ENCODE results near the gene THSD4.

THSD4 gene

GRCh38 chr15:71658827-71659729, 543.8 kb downstream of the THSD4 start:
- no peak overlapping the region for H3K4me3 ChIP-seq (ENCODE audit: low read depth, low read length)
- DNase-seq (ENCODE audit: low read depth) = no peak
- TF ChIP-seq, protein P1, sequence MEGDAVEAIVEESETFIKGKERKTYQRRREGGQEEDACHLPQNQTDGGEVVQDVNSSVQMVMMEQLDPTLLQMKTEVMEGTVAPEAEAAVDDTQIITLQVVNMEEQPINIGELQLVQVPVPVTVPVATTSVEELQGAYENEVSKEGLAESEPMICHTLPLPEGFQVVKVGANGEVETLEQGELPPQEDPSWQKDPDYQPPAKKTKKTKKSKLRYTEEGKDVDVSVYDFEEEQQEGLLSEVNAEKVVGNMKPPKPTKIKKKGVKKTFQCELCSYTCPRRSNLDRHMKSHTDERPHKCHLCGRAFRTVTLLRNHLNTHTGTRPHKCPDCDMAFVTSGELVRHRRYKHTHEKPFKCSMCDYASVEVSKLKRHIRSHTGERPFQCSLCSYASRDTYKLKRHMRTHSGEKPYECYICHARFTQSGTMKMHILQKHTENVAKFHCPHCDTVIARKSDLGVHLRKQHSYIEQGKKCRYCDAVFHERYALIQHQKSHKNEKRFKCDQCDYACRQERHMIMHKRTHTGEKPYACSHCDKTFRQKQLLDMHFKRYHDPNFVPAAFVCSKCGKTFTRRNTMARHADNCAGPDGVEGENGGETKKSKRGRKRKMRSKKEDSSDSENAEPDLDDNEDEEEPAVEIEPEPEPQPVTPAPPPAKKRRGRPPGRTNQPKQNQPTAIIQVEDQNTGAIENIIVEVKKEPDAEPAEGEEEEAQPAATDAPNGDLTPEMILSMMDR (IDR thresholded peaks at IDR 0.05; ENCODE audit: control insufficient read depth, extremely low read depth, insufficient read depth) = no peak

DNA sequence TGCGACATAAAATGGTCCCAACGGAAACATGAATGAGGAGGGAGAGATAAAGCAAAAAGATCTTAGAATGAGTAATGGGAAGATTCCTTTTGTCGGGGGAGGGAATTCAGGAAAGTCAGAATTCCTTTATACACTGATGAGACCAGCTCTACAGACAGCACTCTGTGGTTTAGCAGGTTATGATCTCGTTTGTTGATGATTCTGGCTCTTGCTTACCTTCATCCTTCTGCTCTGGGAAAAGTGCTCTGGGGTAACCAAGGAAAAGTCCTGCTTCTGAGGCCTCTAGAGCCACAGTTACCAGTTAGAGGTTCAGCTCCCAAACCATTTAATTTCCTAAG, 544.4 kb downstream of the THSD4 start:
- TF ChIP-seq, protein P1 (IDR thresholded peaks at IDR 0.05; ENCODE audit: control insufficient read depth, extremely low read depth, insufficient read depth) = no peak
- no peak for DNase-seq (ENCODE audit: low read depth)
- no peak overlapping the region for H3K4me3 ChIP-seq (ENCODE audit: low read depth, low read length)

- H3K4me3 ChIP-seq (ENCODE audit: low read depth, low read length) = no peak overlapping the region
- DNase-seq (ENCODE audit: low read depth) = no peak
- TF ChIP-seq, protein P1 (IDR thresholded peaks at IDR 0.05; ENCODE audit: control insufficient read depth, extremely low read depth, insufficient read depth) = no peak
These were observed 545.2 kb downstream of the THSD4 start for GRCh38 chr15:71660501-71660900.

DNA sequence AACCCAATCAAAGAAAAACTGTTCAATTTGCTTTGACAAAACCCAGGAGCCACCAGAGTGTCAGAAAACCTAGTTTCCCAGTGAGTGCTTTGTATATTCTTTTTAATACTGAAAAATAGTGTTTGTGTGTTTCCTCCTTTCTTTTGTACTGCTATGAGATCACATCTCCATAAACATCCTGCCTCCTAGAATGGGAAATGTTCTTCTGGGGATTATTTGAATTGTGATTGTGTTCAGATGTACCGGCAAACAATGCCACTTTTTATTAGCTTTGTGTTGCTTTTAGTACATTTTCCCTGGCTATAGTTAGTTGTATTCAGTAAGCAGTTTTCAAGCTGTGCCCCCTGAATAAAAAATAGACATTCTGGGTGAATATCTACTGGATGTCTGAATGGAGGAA, 547.0 kb downstream of the THSD4 start:
- TF ChIP-seq, protein P1 (IDR thresholded peaks at IDR 0.05; ENCODE audit: control insufficient read depth, extremely low read depth, insufficient read depth) = no peak
- H3K4me3 ChIP-seq (ENCODE audit: low read depth, low read length) = no peak overlapping the region
- no peak for DNase-seq (ENCODE audit: low read depth)

GRCh38 chr15:71664622-71665021, 549.4 kb downstream of the THSD4 start:
- no peak overlapping the region for H3K4me3 ChIP-seq (ENCODE audit: low read depth, low read length)
- no peak for DNase-seq (ENCODE audit: low read depth)
- TF ChIP-seq, protein P1 (IDR thresholded peaks at IDR 0.05; ENCODE audit: control insufficient read depth, extremely low read depth, insufficient read depth) = no peak

DNA sequence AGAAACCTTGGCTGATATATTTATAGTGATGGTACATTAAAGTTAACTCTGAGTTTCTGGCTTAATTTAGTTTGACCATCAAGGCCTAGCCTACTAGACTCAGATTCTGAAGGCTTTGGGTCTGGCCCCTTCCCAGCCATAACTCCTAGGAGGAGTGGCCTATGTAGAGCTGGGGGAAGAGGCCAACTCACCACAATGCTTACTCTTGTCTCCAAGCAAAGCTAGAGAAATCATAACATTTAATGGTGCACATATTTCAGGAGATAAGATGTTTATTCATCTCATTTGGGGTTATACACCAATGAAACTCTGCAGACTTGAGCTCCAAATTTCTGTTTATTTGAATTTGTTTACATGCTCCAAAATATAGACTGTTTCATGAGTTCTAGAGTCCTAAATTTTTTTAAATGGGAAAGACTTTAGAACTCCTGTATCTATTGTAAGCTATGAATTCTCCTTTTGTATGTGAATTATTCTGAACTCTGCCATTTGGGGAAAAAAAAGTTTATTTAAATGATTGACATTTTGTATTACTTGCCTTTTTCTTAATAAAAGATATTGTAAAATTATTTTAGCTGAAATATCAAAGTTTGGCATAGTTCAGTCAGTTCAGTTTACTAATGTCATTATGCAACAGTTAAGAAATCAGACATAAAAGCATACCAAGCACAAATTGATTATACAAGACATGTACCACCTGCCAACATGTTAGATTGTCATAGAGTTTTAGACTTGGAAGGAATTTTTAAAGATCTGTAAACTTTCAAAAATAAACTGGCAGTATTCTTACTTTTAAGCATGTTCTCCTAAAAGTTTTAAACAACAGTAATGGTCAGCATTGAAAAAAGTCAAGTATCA, 551.7 kb downstream of the THSD4 start:
- no peak overlapping the region for H3K4me3 ChIP-seq (ENCODE audit: low read depth, low read length)
- no peak for DNase-seq (ENCODE audit: low read depth)
- TF ChIP-seq, protein P1 (IDR thresholded peaks at IDR 0.05; ENCODE audit: control insufficient read depth, extremely low read depth, insufficient read depth) = no peak
